GM19395 (cell line): ENCODE measurements around the gene CARS2.
A peak's percentile ranks its signal among the peaks of the same experiment; 100 is the strongest.

ENCODE experiments used
- ATAC-seq: cut with Tn5 transposase; IDR thresholded peaks from one replicate; pipeline ENCODE4 v1.9.1; 2021; ENCODE audit warnings: mild to moderate bottlenecking, moderate library complexity; ENCODE audit not compliant: unreplicated experiment

CARS2 gene

DNA sequence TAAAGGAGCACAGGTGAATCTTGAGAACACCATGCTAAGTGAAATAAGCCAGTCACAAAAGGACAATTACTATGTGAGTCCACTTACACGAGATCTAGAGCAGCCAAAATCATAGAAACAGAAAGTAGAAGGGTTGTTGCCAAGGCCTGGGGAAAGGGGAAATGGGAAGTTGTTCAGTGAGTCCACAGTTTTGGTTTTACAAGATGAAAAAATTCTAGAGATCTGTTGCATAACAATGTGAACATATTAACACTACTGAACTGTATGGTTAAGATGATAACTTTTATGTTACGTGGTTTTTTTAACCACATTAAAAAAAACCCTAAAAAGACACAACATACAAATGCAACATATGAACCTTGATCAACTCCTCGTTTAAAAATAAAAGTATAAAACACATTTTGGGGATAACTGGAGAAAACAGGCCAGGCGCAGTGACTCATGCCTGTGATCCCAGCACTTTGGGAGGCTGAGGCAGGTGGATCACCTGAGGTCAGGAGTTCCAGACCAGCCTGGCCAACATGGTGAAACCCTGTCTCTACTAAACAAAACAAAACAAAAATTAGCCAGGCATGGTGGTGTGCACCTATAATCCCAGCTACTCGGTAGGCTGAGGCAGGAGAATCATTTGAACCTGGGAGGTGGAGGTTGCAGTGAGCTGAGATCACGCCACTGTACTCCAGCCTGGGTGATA, 47.6 kb downstream of the CARS2 start:
- peak; percentile 92 for ATAC-seq

- no peak for ATAC-seq
Observed at GRCh38 chr13:110657196-110657595, 48.7 kb downstream of the CARS2 start.

- ATAC-seq: no peak
Observed at GRCh38 chr13:110653851-110654250, 52.1 kb downstream of the CARS2 start.

DNA sequence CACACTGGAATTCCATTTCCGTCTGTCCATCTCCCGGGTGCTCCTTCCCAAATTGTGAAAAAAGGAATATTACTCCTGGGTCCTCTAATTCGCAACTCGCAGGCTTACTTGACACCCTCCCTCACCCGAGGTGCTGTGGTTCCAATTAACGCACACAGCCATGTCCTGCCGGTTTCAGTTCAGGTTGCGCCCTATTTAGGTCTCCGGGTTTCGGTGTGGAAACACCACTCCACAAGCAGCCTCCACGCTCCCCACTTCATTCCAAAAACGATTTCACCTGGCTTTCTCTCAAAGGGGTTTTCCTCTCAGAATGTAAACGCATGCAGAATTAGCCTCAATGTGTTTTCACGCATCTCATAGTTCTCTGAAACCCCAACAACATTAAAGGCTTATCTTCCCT, 52.6 kb downstream of the CARS2 start:
- ATAC-seq: no peak

GRCh38 chr13:110652764-110653163, 53.2 kb downstream of the CARS2 start:
- no peak for ATAC-seq

- ATAC-seq: no peak
Observed at GRCh38 chr13:110652231-110652730, 53.6 kb downstream of the CARS2 start.

- ATAC-seq: no peak
Observed at GRCh38 chr13:110651726-110652230, 54.1 kb downstream of the CARS2 start.

DNA sequence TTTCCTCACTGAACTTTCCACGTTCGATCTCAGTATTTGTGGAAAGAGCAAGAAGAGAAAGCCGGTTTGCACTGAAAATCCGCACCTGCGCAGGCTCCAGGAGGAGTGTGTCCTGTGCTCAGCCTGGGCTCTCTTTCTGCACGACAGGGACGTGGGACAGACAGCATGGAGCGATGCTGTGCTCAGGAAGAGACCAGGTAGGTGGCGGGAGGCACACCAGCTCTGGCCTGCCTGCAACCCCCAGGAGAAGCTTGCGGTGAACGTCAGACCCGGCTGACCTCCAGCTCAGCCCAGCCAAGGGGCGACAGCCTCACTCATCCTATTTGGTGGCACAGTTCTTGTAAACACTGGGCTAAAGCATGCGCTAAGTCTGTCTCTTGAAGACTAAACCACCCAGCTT, 54.6 kb downstream of the CARS2 start:
- ATAC-seq: no peak

GRCh38 chr13:110650436-110650835, 55.5 kb downstream of the CARS2 start:
- ATAC-seq: no peak

DNA sequence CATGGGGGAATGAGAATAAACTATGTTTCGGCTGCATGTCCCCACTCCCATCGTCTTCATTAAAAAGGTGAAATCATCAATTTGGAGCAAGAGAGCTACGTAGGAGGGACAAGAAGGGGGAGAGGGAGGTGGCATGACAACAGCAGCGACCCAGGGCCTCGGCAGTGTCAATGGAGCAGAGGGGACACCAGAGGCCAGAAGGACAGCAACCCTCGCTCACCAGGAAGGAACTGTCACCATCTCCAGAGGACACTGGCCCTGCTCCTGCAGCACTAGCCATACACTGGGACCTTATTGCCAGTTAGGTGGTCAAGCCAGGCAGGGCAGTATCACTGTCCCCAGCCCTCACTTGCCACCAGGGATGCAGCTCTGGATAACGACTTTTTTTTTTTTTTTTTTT, 56.4 kb downstream of the CARS2 start:
- no peak for ATAC-seq

DNA sequence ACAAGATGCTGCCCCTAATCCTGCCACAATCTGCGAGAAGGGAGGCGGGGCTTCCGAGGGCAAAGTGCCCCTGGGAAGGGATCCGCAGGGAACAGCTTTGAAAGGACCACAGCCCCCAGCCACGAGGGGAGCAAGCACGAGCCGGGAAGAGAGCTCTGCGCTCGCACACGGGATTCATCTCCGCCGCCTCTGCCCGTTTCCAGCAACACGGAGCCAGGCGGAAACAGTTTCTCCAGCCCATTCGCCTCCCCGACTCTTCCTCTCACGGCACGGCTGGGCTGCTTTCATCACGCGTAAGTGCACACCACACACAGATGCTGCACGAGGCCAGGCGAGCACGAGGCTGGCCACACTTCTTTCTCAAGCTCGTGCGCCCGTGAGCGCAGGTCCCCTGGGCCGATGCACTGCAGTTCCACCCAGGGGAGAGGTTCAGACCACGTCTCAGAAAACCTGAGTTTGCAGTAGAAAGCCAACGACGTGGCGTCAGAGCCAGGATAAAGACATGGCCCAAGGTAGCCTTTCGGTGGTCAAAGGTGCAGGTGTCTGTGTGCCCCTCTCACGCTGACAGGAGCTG, 57.0 kb downstream of the CARS2 start:
- no peak for ATAC-seq

DNA sequence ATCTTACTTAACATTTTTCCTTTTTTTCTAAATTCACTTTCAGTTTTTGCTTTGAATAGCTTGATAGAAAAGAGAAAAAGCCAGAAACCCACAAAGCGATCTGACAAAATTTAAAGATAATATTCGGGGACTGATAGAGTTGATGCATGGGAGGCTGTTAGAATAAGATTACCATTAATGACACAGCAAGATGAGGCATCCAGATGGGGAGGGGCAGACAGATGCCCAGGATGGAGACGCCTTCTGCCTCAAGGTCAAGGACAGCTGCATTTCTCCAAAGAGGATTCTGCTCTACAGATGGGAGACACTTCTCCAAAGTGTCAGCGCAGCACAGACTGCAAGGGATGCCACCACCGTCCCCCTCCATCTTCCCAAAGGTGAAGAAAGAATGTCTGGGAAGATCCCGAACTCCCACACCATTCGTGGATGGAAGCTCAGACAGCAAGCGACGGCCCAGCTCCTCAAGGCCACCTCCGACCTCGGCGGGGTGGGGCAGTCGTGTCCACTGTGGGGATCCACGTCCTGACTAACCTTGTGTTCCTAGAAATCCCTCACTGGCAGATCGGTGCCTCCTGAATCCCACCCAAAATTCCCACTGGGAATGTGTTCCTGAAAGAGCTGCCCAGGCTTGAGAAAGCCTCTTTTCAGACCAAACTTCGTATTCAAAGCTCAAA, 57.6 kb downstream of the CARS2 start:
- ATAC-seq: no peak

GRCh38 chr13:110647365-110647737, 58.6 kb downstream of the CARS2 start:
- no peak for ATAC-seq

GRCh38 chr13:110646442-110647364, 59.2 kb downstream of the CARS2 start:
- ATAC-seq: no peak

- ATAC-seq: no peak
Observed at GRCh38 chr13:110645750-110646149, 60.2 kb downstream of the CARS2 start.

DNA sequence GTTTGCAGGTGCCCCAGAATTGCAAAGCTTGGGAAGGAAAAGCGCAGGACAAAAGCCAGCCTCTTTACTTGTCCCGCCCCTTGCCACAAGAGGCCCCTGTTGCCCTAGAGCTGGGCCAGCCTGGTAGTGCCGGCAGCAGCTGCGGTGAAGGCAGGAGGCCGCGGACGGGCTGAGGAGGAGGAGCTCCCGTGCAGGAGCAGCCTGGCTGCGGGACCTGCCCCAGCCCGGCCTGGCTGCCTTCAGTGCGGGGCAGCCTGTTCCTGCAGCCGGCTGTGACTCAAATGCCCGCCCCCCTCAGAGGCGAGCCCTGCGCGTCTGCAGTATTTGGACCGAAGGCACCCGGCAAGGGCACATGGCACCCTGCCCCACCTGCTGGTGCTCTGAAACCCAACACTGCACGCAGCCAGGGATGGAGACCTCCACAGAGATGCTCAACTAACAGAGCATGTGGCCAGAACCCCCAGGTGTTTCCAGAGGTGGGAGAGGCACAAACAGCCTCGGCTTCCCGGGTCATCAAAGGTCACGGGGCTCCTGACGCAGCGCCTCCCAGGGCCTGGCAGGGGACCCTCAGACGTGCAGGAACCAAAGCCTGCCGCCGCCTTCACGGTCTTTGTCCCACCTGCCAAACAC, 60.9 kb downstream of the CARS2 start:
- ATAC-seq: peak; percentile 61

GRCh38 chr13:110643768-110644421, 62.0 kb downstream of the CARS2 start:
- no peak for ATAC-seq

DNA sequence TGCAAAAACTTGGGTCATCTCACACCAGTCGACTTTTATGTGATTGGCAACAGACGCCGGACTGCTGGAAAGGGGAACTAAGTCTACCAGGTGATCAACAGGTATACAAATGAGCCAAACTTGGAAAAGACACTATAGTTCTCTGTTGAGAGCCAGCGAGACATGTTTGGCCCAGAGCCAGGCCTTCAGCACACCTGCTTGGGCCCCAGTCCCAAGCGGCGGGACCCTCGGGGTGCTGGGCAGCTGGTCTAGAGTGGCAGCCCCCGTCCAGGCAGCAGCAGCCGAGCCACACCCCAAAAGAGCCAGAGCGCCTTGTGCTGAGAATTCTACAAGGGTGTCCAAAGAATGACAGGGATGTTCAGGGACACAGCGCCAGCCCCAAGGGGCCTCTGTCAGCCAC, 62.6 kb downstream of the CARS2 start:
- no peak for ATAC-seq

GRCh38 chr13:110642291-110642981, 63.5 kb downstream of the CARS2 start:
- no peak for ATAC-seq
